CD4-positive, alpha-beta T cell treated with Interleukin-21 for 1 hour (primary cell): Measurements from ENCODE around the gene CSN3.
"Not testable (repeated sequence)": the region's sequence is repeated elsewhere in the genome, so short reads cannot be mapped to it uniquely, and the experiment has no call there.

ENCODE experiments used
- DNase-seq: peaks from one replicate; pipeline ENCODE4 v3.0.0-alpha.2; 2020

The CSN3 gene

GRCh38 chr4:70242297-70242696, at the start of gene CSN3:
CSN3 (plus strand) TSS chr4:70242597; CDS start chr4:70244820, 2,223 bp downstream.
- DNase-seq: not testable (repeated sequence)

GRCh38 chr4:70192895-70193294, 49.5 kb upstream of the CSN3 start:
- no peak for DNase-seq

GRCh38 chr4:70195425-70195824, 47.0 kb upstream of the CSN3 start, which contains the start of gene ODAM:
ODAM (plus strand) TSS chr4:70195725; CDS start chr4:70196544, 819 bp downstream.
- no peak for DNase-seq

- no peak for DNase-seq
Observed at GRCh38 chr4:70196857-70197256, 45.5 kb upstream of the CSN3 start.

- DNase-seq: no peak
Observed at GRCh38 chr4:70197842-70198241, 44.6 kb upstream of the CSN3 start.

- no peak for DNase-seq
Observed at GRCh38 chr4:70203601-70204000, 38.8 kb upstream of the CSN3 start.

- DNase-seq: not testable (repeated sequence)
Observed at GRCh38 chr4:70212752-70213151, 29.6 kb upstream of the CSN3 start.

GRCh38 chr4:70216109-70216508, 26.3 kb upstream of the CSN3 start:
- DNase-seq: not testable (repeated sequence)

- DNase-seq: not testable (repeated sequence)
Observed at GRCh38 chr4:70216550-70216949, 25.8 kb upstream of the CSN3 start.

- not testable (repeated sequence) for DNase-seq
Observed at GRCh38 chr4:70221389-70221788, 21.0 kb upstream of the CSN3 start.

- DNase-seq: not testable (repeated sequence)
Observed at GRCh38 chr4:70221818-70222217, 20.6 kb upstream of the CSN3 start.

- no peak for DNase-seq
Observed at GRCh38 chr4:70225824-70226223, 16.6 kb upstream of the CSN3 start, which contains the start of gene FDCSP. FDCSP (plus strand) TSS chr4:70226124; CDS start chr4:70231195, 5,071 bp downstream.

- DNase-seq: no peak
Observed at GRCh38 chr4:70236125-70236524, 6.3 kb upstream of the CSN3 start.

GRCh38 chr4:70239131-70239883, 3.1 kb upstream of the CSN3 start:
- no peak for DNase-seq

GRCh38 chr4:70239884-70240591, 2.4 kb upstream of the CSN3 start:
- DNase-seq: no peak

- DNase-seq: no peak
Observed at GRCh38 chr4:70243091-70243490, 694 bp downstream of the CSN3 start.

GRCh38 chr4:70251250-70251944, 9.0 kb downstream of the CSN3 start:
- DNase-seq: no peak

GRCh38 chr4:70251945-70252277, 9.5 kb downstream of the CSN3 start:
- DNase-seq: no peak

- DNase-seq: no peak
Observed at GRCh38 chr4:70269674-70270073, 27.3 kb downstream of the CSN3 start.

- no peak for DNase-seq
Observed at GRCh38 chr4:70277121-70277520, 34.7 kb downstream of the CSN3 start.

- no peak for DNase-seq
Observed at GRCh38 chr4:70280567-70280966, 38.2 kb downstream of the CSN3 start.

GRCh38 chr4:70288651-70289050, 46.3 kb downstream of the CSN3 start:
- DNase-seq: no peak

GRCh38 chr4:70291341-70291740, 48.9 kb downstream of the CSN3 start:
- DNase-seq: no peak

- DNase-seq: no peak
Observed at GRCh38 chr4:70297576-70297975, 55.2 kb downstream of the CSN3 start.
